H9 (cell line): Measurements from ENCODE around the gene XYLB. TPM values are rescaled to one million over a fixed set of nuclear protein-coding genes. Genes with fewer than 3 reads are reported as not detected.
"Not testable (repeated sequence)": the region's sequence is repeated elsewhere in the genome, so short reads cannot be mapped to it uniquely, and the experiment has no call there.

Source experiments
- DNase-seq: peaks from one replicate; pipeline ENCODE4 v3.0.0-alpha.2; 2017
- H2AFZ ChIP-seq: one replicate; pipeline ENCODE4 v1.6.1; 2013; ENCODE audit warnings: mild to moderate bottlenecking, low read length, control low read depth, moderate library complexity
- H2AK5ac ChIP-seq: 2 replicates; pipeline ENCODE4 v1.6.1; 2013; ENCODE audit warnings: low read length, control low read depth, mixed read lengths; ENCODE audit not compliant: insufficient read length
- H2BK120ac ChIP-seq: one replicate; pipeline ENCODE4 v1.6.1; 2013; ENCODE audit warnings: low read depth, mild to moderate bottlenecking, low read length, control low read depth, inconsistent platforms; ENCODE audit not compliant: poor library complexity, severe bottlenecking
- H2BK12ac ChIP-seq: 2 replicates; pipeline ENCODE4 v1.6.1; 2013; ENCODE audit warnings: low read length, control low read depth, mixed read lengths, low read depth; ENCODE audit not compliant: insufficient read length
- H2BK15ac ChIP-seq: 2 replicates; pipeline ENCODE4 v1.6.1; 2013; ENCODE audit warnings: low read depth, low read length, control low read depth
- H2BK20ac ChIP-seq: one replicate; pipeline ENCODE4 v1.6.1; 2013; ENCODE audit warnings: low read depth, mild to moderate bottlenecking, low read length, control low read depth, inconsistent platforms; ENCODE audit not compliant: poor library complexity, severe bottlenecking
- H2BK5ac ChIP-seq: 2 replicates; pipeline ENCODE4 v1.6.1; 2013; ENCODE audit warnings: low read length, control low read depth, mixed read lengths; ENCODE audit not compliant: insufficient read length
- H3K14ac ChIP-seq: 2 replicates; pipeline ENCODE4 v1.6.1; 2013; ENCODE audit warnings: low read length, control low read depth; ENCODE audit not compliant: insufficient read depth
- H3K18ac ChIP-seq: 2 replicates; pipeline ENCODE4 v1.6.1; 2013; ENCODE audit warnings: low read depth, mild to moderate bottlenecking, mixed read lengths, low read length, control low read depth; ENCODE audit not compliant: insufficient read length
- H3K23ac ChIP-seq: 2 replicates; pipeline ENCODE4 v1.6.1; 2013; ENCODE audit warnings: low read length, control low read depth, mixed read lengths, low read depth; ENCODE audit not compliant: insufficient read length
- H3K23me2 ChIP-seq: 2 replicates; pipeline ENCODE4 v1.6.1; 2013; ENCODE audit warnings: low read depth, mild to moderate bottlenecking, mixed read lengths, low read length, control low read depth; ENCODE audit not compliant: insufficient read length, poor library complexity, severe bottlenecking
- H3K27ac ChIP-seq: 2 replicates; pipeline ENCODE4 v1.5.1; 2013; ENCODE audit warnings: low read length, control low read depth, mixed read lengths, low read depth; ENCODE audit not compliant: insufficient read length
- H3K27me3 ChIP-seq: 2 replicates; pipeline ENCODE4 v1.6.1; 2013; ENCODE audit warnings: low read length, control low read depth, inconsistent platforms; ENCODE audit not compliant: insufficient read depth
- H3K4ac ChIP-seq: 2 replicates; pipeline ENCODE4 v1.6.1; 2013; ENCODE audit warnings: low read depth, mild to moderate bottlenecking, control low read depth, inconsistent platforms, low read length, moderate library complexity
- H3K4me1 ChIP-seq: 2 replicates; pipeline ENCODE4 v1.6.1; 2013; ENCODE audit warnings: low read length, control low read depth, inconsistent platforms; ENCODE audit not compliant: insufficient read depth
- H3K4me2 ChIP-seq: 2 replicates; pipeline ENCODE4 v1.6.1; 2013; ENCODE audit warnings: low read length, control low read depth, mixed read lengths; ENCODE audit not compliant: insufficient read length, insufficient read depth
- H3K56ac ChIP-seq: 2 replicates; pipeline ENCODE4 v1.6.1; 2013; ENCODE audit warnings: low read depth, mild to moderate bottlenecking, mixed read lengths, low read length, control low read depth; ENCODE audit not compliant: insufficient read length
- H3K79me1 ChIP-seq: 2 replicates; pipeline ENCODE4 v1.6.1; 2013; ENCODE audit warnings: low read depth, mild to moderate bottlenecking, moderate library complexity, low read length, control low read depth, inconsistent platforms; ENCODE audit not compliant: insufficient read depth, poor library complexity, severe bottlenecking
- H3K79me2 ChIP-seq: 2 replicates; pipeline ENCODE4 v1.6.1; 2013; ENCODE audit warnings: low read length, control low read depth, inconsistent platforms; ENCODE audit not compliant: insufficient read depth
- H3K9ac ChIP-seq: 2 replicates; pipeline ENCODE4 v1.6.1; 2013; ENCODE audit warnings: low read length, control low read depth, mixed read lengths; ENCODE audit not compliant: insufficient read length; ENCODE audit errors: extremely low read depth
- H3K9me3 ChIP-seq: one replicate; pipeline ENCODE4 v1.6.1; 2013; ENCODE audit warnings: low read depth, low read length, inconsistent platforms; ENCODE audit not compliant: control insufficient read depth
- H3T11ph ChIP-seq: one replicate; pipeline ENCODE4 v1.6.1; 2013; ENCODE audit warnings: mild to moderate bottlenecking, low read length, control low read depth, inconsistent platforms
- H4K20me1 ChIP-seq: one replicate; pipeline ENCODE4 v1.6.1; 2013; ENCODE audit not compliant: control insufficient read depth, insufficient read length, insufficient read depth
- H4K5ac ChIP-seq: 2 replicates; pipeline ENCODE4 v1.6.1; 2013; ENCODE audit warnings: low read depth, mild to moderate bottlenecking, mixed read lengths, low read length, control low read depth; ENCODE audit not compliant: insufficient read length
- H4K8ac ChIP-seq: replicated peaks from 2 replicates; pipeline ENCODE4 v1.6.1; 2013; ENCODE audit warnings: low read length, control low read depth, mixed read lengths, low read depth; ENCODE audit not compliant: insufficient read length
- H4K91ac ChIP-seq: 2 replicates; pipeline ENCODE4 v1.6.1; 2013; ENCODE audit warnings: low read depth, mild to moderate bottlenecking, moderate library complexity, mixed read lengths, low read length, control low read depth; ENCODE audit not compliant: insufficient read length
- H3K27ac Mint-ChIP-seq, 3 experiments: 2 replicates in 2 of 3; 3 replicates in 1 of 3; pipeline ENCODE4 v1.8.0; 2020 to 2021; ENCODE audit warnings: mixed read lengths in 3 of 3, mild to moderate bottlenecking in 1 of 3, moderate library complexity in 1 of 3
- H3K27me3 Mint-ChIP-seq: 2 replicates; pipeline ENCODE4 v1.8.0; 2021; ENCODE audit warnings: low read depth, mild to moderate bottlenecking, moderate library complexity, mixed read lengths
- H3K36me3 Mint-ChIP-seq, 3 experiments: 2 replicates in 2 of 3; 3 replicates in 1 of 3; pipeline ENCODE4 v1.8.0; 2020 to 2021; ENCODE audit warnings: low read depth in 3 of 3, mixed read lengths in 3 of 3; ENCODE audit not compliant: insufficient read depth in 1 of 3
- H3K4me1 Mint-ChIP-seq, 2 experiments: 2 replicates each; pipeline ENCODE4 v1.8.0; 2020; ENCODE audit warnings: mixed read lengths in 2 of 2
- H3K4me3 Mint-ChIP-seq, 2 experiments: 2 replicates in 1 of 2; 3 replicates in 1 of 2; pipeline ENCODE4 v1.8.0; 2020 to 2021; ENCODE audit warnings: mild to moderate bottlenecking in 2 of 2, mixed read lengths in 2 of 2, moderate library complexity in 1 of 2
- H3K9me3 Mint-ChIP-seq, 2 experiments: 2 replicates in 1 of 2; 3 replicates in 1 of 2; pipeline ENCODE4 v1.8.0; 2020; ENCODE audit warnings: mild to moderate bottlenecking in 2 of 2, mixed read lengths in 2 of 2, moderate library complexity in 1 of 2
- WGBS: extraction: QIAGEN DNeasy Blood & Tissue Kit; methylation state at CpG from one replicate; pipeline ENCODE4 v1.1.7; 2013; ENCODE audit warnings: missing lambda C conversion rate, low lambda C conversion rate, mixed read lengths; ENCODE audit not compliant: insufficient read length; ENCODE audit errors: extremely low coverage; 5-methylcytosine and 5-hydroxymethylcytosine counted together
- long read RNA-seq: library from polyadenylated mRNA; unstranded; transcript quantifications from one replicate; pipeline ENCODE4 v2.0.0, GENCODE V29; 2020
- total RNA-seq: library from RNA; stranded (reverse); gene quantifications from 2 replicates; pipeline ENCODE4 v1.2.1, GENCODE V29; 2021
- TF ChIP-seq, protein P1 (sequence below): fragments of 200-600 bp; sonication (generic); conservative IDR thresholded peaks from 3 replicates; pipeline ENCODE4 v1.8.0; 2021; ENCODE audit warnings: antibody characterized with exemption, mild to moderate bottlenecking

XYLB gene
- 2.4 and 2.6 TPM in 2 replicates for total RNA-seq
- long read RNA-seq, partial matches to known transcripts = 1 of 7 reads
- long read RNA-seq, other reads (novel, unspliced or antisense) = 4 of 7 reads

DNA sequence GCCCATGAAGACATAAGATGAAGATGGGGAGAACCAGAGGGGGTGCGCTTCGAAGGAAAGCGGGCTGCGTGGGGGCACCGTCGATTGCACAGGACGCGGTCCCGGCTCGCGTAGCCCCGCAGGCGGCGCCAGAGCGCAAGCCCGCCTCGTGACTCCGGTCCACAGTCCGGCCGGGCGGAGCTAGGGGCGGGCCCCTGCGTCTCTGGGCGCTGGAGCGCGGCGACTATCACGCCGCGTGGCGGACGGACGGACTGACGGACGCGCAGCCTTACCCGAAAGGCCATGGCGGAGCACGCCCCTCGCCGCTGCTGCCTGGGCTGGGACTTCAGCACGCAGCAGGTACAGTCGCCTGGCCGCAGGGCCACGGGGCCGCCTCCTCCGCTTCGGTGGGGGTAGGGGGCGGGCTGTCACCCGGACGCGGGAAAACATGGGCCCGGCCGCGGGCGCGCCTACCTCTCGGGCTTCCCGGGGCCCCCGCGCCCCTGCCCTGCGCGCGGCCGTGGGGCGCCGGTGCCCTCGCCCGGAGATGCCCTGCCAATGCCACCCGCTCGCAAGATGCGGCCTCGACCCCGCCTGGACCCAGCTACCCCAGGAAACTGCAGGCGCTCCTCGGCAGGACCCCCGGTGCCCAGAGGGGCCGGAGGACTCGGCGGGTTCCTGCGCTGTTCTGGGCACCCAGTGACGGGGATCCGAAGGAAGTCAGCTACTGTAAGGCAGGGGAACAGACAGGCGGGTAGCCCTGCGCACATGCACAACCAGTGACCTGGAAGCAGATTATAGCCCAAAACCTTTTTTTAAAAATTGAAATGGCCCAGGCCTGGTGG is at the start of gene XYLB:
TSS of gene XYLB (plus strand) at position 199 of the 824 bp plus-strand sequence. CDS start at position 283, 84 bp downstream.
- peak; percentile 78 for DNase-seq
- Histone ChIP-seq H3K4me2 (peak within 1 kb of the TSS; percentile 59), H3K18ac (no peak within 1 kb of the TSS), H3K79me2 (no peaks in the 10 kb centered on the region), H4K91ac (no peak within 1 kb of the TSS), H3K23ac (no peak within 1 kb of the TSS), H4K8ac (no peak within 1 kb of the TSS), H2AFZ (no peak within 1 kb of the TSS), H3K9me3 (no peaks in the 10 kb centered on the region), H3T11ph (no peak within 1 kb of the TSS), H2BK15ac (no peak within 1 kb of the TSS), H2BK20ac (no peak within 1 kb of the TSS), H2AK5ac (no peak within 1 kb of the TSS), H3K4me1 (no peaks in the 10 kb centered on the region), H2BK12ac (no peak within 1 kb of the TSS), H4K20me1 (no peaks in the 10 kb centered on the region), H3K14ac (peak within 1 kb of the TSS; percentile 59; the same call in 1 of the 2 replicates), H2BK5ac (no peak within 1 kb of the TSS), H4K5ac (no peak within 1 kb of the TSS), H3K56ac (no peak within 1 kb of the TSS), H2BK120ac (no peak within 1 kb of the TSS), H3K79me1 (no peaks in the 10 kb centered on the region), H3K27ac (no peak within 1 kb of the TSS), H3K4ac (no peak within 1 kb of the TSS), H3K23me2 (no peaks in the 10 kb centered on the region), H3K27me3 (no peaks in the 10 kb centered on the region), H3K9ac (no peak within 1 kb of the TSS)
- H3K36me3 Mint-ChIP-seq = peaks cover 0 to 3% (median 2%) of the 10 kb centered on the region in 3 experiments; a peak in 5 of 7 replicates
- TF ChIP-seq, protein P1, sequence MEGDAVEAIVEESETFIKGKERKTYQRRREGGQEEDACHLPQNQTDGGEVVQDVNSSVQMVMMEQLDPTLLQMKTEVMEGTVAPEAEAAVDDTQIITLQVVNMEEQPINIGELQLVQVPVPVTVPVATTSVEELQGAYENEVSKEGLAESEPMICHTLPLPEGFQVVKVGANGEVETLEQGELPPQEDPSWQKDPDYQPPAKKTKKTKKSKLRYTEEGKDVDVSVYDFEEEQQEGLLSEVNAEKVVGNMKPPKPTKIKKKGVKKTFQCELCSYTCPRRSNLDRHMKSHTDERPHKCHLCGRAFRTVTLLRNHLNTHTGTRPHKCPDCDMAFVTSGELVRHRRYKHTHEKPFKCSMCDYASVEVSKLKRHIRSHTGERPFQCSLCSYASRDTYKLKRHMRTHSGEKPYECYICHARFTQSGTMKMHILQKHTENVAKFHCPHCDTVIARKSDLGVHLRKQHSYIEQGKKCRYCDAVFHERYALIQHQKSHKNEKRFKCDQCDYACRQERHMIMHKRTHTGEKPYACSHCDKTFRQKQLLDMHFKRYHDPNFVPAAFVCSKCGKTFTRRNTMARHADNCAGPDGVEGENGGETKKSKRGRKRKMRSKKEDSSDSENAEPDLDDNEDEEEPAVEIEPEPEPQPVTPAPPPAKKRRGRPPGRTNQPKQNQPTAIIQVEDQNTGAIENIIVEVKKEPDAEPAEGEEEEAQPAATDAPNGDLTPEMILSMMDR = peak; percentile 80
- no peaks in the 10 kb centered on the region; a peak in 1 of 4 replicates for H3K4me1 Mint-ChIP-seq
- peaks cover 0 to 4% of the 10 kb centered on the region in 2 experiments; a peak in 2 of 5 replicates for H3K9me3 Mint-ChIP-seq
- H3K4me3 Mint-ChIP-seq = peak within 1 kb of the TSS; percentile 68 to 79
- WGBS = no CpG with 5 or more reads among the region's 85 CpGs
- peaks cover 28% of the 10 kb centered on the region for H3K27me3 Mint-ChIP-seq
- H3K27ac Mint-ChIP-seq = no peak within 1 kb of the TSS; a peak in 1 of 7 replicates

DNA sequence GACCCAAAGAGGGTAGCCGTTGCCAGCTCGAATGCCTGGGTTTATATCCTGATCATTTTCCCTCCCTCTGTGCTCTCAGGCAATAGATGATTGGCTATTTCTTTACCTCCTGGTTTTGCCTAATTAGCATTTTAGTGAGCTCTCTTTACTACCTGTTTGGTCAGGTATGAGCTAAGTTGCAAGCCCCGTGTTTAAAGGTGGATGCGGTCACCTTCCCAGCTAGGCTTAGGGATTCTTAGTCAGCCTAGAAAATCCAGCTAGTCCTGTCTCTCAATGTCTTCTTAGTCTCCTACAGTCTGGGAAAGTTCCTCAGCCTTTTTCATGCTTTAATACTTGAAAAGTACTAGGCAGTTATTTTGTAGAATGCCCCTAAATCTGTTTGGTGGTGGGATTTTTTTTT is 49.5 kb upstream of the XYLB start:
- not testable (repeated sequence) for H3K4me1 Mint-ChIP-seq, H3K4me3 Mint-ChIP-seq, H3K36me3 Mint-ChIP-seq, H2BK15ac ChIP-seq, H3K9me3 ChIP-seq, H4K91ac ChIP-seq, H3K18ac ChIP-seq, H3K27ac Mint-ChIP-seq, H4K8ac ChIP-seq, H3K9ac ChIP-seq, H3K23me2 ChIP-seq, H3K4me1 ChIP-seq, H3T11ph ChIP-seq, H3K4me2 ChIP-seq, H3K56ac ChIP-seq, H2AFZ ChIP-seq, H3K27ac ChIP-seq, H4K20me1 ChIP-seq, H2BK5ac ChIP-seq, H3K4ac ChIP-seq, H3K27me3 Mint-ChIP-seq, H3K9me3 Mint-ChIP-seq, H2BK120ac ChIP-seq, H3K79me1 ChIP-seq, DNase-seq, H3K23ac ChIP-seq, H3K14ac ChIP-seq, H3K79me2 ChIP-seq, H4K5ac ChIP-seq, H2AK5ac ChIP-seq, H2BK12ac ChIP-seq, H2BK20ac ChIP-seq, H3K27me3 ChIP-seq
- WGBS = no CpG with 5 or more reads among the region's 4 CpGs
